GM23248 (cell line): Measurements from ENCODE around the gene PPFIBP1.

Source experiments
- EZH2 ChIP-seq: fragments of 200-600 bp; sonication (generic); IDR thresholded peaks from 2 replicates; pipeline ENCODE4 v1.6.1; 2018; ENCODE audit warnings: antibody characterized with exemption, mild to moderate bottlenecking; ENCODE audit not compliant: insufficient read depth, poor library complexity, severe bottlenecking
- EZH2phosphoT487 ChIP-seq: fragments of 200-600 bp; sonication (generic); IDR thresholded peaks from 2 replicates; pipeline ENCODE4 v1.6.1; 2018; ENCODE audit warnings: antibody characterized with exemption, moderate library complexity, mild to moderate bottlenecking, low read depth; ENCODE audit not compliant: insufficient read depth

DNA sequence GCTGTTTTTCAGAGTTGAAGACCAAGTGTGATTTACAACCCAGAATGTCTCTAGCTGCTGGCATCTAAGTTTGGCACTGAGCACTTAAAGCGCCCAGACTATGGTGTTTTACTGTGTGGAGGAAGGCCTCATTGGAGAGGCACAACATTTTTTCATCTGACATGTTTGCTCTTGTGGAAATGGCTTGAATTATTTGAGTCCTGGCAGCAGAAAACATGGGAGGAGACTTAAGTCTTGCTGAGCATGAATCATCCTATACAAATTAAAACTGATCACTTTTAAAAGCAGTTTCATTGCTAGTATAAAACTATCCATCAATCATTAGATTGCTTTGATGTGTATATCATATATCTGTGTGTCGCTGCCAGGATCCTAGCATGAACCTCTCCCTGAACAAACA, 86.4 kb downstream of the PPFIBP1 start:
- TF ChIP-seq EZH2: no peak
- no peak for TF ChIP-seq EZH2phosphoT487
